HG03025 (cell line): ENCODE results near the gene OPHN1.

ENCODE experiments used
- ATAC-seq: cut with Tn5 transposase; IDR thresholded peaks from one replicate; pipeline ENCODE4 v1.9.1; 2021; ENCODE audit warnings: mild to moderate bottlenecking, moderate library complexity; ENCODE audit not compliant: unreplicated experiment, low FRiP score

Gene OPHN1

GRCh38 chrX:68261060-68261672, 172.1 kb downstream of the OPHN1 start:
- ATAC-seq = no peak

GRCh38 chrX:68256990-68257389, 176.3 kb downstream of the OPHN1 start:
- ATAC-seq = no peak

- no peak for ATAC-seq
Measured at GRCh38 chrX:68254738-68255645, 178.3 kb downstream of the OPHN1 start.

DNA sequence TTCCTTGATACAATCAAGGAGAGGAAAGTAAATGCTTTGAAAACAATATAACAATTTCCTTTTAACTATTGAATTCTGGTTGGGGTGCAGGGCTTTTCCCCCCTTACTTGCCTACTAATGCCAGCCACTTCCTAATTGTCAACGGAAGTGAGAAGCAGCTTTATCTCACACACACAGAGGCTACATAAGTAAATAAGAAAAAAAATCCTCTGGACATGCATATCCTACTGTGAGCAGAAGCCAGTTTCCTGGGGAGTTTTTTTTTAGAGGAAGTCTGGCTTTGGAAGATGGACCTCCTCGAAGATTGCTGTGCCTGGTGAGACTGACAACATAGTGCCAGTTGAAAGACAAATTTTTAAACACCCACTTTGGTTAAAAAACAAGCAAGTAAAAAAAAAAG, 180.6 kb downstream of the OPHN1 start:
- ATAC-seq = no peak

DNA sequence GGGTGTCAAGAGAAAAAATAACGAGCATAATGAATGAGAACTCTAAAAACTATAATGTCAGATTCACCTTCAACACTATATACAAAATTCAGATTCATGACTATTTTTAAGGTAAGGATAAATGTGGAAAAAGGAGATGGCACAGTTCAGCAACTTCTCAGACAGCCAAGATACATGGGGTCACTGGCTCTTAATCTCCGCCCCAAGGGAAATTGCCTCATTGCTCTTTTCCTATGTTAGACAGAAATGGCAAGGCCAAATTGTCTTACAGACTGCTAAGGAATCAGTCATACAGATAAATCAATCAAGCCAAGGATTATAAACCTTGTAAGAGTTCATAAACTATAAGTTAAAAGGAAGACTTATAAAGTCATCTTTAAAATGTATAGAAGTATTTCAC, 183.4 kb downstream of the OPHN1 start:
- no peak for ATAC-seq

- no peak for ATAC-seq
Measured at GRCh38 chrX:68249401-68249831, 183.9 kb downstream of the OPHN1 start.

- no peak for ATAC-seq
Measured at GRCh38 chrX:68238568-68238967, 194.7 kb downstream of the OPHN1 start.

GRCh38 chrX:68234171-68234910, 199.0 kb downstream of the OPHN1 start:
- ATAC-seq = no peak

- ATAC-seq = no peak
Measured at GRCh38 chrX:68232206-68232605, 201.1 kb downstream of the OPHN1 start.

DNA sequence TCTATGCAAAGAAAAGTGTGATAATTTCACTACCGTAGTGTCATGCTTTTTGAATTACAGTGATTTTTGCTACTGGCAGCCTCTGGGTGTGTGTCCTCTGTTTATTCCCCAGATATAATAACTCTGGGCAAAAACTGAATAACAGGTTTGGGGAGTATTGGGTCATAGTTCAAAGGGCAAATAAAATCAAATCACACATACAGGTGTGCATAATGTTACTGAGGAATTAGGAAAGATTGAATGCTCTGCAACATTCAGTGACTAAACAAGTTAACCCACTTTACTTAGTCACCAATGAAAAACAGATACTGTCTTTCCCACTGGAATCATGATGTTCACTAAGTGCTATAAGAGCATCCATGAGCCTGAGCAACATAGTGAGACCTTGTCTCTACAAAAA, 224.3 kb downstream of the OPHN1 start:
- no peak for ATAC-seq

DNA sequence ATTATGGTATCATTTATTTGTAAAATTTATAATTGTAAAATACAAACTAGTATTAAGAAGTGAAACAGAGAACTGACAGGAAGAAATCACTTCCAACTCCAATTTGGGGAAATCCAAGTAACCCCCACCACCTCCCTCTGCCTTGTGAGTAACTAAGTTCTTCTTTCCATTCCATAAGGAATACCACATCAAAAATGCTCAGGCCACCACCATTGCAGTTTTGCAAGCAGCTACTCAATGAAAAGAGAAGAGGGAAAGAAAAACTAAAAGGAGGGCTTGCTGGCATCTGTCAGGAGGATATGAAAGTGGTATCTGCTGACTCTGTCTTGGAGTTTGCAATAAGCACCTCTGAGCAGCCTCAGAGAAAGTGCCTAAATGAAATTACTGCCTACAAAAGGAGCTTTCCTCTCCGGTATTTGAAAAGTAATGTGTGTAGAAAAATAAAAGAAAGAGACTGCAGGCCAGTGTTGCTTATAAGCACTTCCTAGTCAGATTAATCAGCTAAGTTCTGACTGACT, 228.7 kb downstream of the OPHN1 start:
- ATAC-seq = no peak

DNA sequence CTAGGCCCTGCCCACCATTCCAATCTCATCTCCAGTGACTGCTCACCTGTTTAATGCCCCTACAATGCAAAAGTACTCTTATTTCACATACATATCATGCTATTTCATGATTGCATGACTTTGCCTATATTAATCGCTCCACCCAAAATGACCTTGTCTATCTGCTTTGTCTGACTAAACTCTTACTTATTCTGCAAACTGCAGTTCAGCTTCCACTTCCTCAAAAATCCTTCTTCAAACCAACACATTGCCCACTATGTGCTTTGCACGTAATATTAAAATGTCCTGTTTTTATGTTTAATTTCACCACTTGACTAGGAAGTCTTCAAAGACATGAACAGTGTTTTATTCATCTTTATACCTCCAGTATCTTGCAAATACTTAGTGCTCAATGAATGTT, 229.6 kb downstream of the OPHN1 start:
- no peak for ATAC-seq

- ATAC-seq = no peak
Measured at GRCh38 chrX:68203211-68203610, 230.1 kb downstream of the OPHN1 start.

GRCh38 chrX:68199062-68199848, 234.0 kb downstream of the OPHN1 start:
- ATAC-seq = no peak

GRCh38 chrX:68196939-68197791, 236.1 kb downstream of the OPHN1 start:
- ATAC-seq = peak; percentile 68

- ATAC-seq = no peak
Measured at GRCh38 chrX:68195561-68195960, 237.7 kb downstream of the OPHN1 start.

GRCh38 chrX:68193786-68194185, 239.5 kb downstream of the OPHN1 start:
- ATAC-seq = no peak

DNA sequence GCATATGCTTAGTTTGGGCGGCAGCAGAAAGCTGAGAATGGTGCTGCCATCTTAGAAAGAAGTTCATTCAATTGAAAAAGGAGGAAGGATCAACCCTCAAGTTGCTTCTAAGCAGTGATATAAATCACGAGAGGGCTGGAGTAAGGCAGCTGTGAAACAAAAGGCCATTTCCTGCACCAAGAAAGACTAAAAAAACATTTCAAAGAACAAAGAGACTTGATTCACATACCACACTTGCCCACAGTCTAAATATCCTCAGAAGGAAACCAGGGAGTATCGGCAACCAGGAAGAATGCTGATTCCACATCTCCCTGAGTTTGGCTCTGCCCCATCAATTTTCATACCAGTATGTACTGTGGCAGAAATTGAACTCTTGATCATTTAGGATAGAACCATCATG, 240.1 kb downstream of the OPHN1 start:
- no peak for ATAC-seq

GRCh38 chrX:68190799-68191198, 242.5 kb downstream of the OPHN1 start:
- no peak for ATAC-seq
